Lung (tissue), 12 donors: Measurements from ENCODE around the gene GRIN3B. TPM values are rescaled to one million over a fixed set of nuclear protein-coding genes. Genes with fewer than 3 reads are reported as not detected.

Experiments used
- ATAC-seq: fragments of 200-7000 bp; cut with Tn5 transposase; one replicate; pipeline ENCODE4 v1.9.1; 2020; ENCODE audit warnings: moderate number of reproducible peaks; ENCODE audit not compliant: insufficient read depth, low FRiP score
- DNase-seq, 3 donors: peaks; one replicate each; pipeline ENCODE4 v3.0.0-alpha.2; 2013 to 2017
- H3K27ac ChIP-seq, 2 donors: one replicate each; pipeline ENCODE4 v1.5.1; 2013; ENCODE audit warnings: mild to moderate bottlenecking in 2 of 2, moderate library complexity in 2 of 2, control low read depth in 1 of 2, inconsistent platforms in 1 of 2, low read depth in 1 of 2, low read length in 1 of 2
- H3K27me3 ChIP-seq, 3 donors: one replicate each; pipeline ENCODE4 v1.5.1; 2013; ENCODE audit warnings: low read length in 2 of 3; ENCODE audit not compliant: control insufficient read depth in 3 of 3, insufficient read depth in 3 of 3
- H3K36me3 ChIP-seq, 4 donors: one replicate each; pipeline ENCODE4 v1.5.1; 2013; ENCODE audit warnings: low read length in 4 of 4, mild to moderate bottlenecking in 1 of 4, moderate library complexity in 1 of 4; ENCODE audit not compliant: control insufficient read depth in 4 of 4, insufficient read depth in 4 of 4
- H3K4me1 ChIP-seq, 5 donors: one replicate each; pipeline ENCODE4 v1.5.1; 2013; ENCODE audit warnings: low read length in 5 of 5, mild to moderate bottlenecking in 2 of 5, moderate library complexity in 1 of 5; ENCODE audit not compliant: control insufficient read depth in 5 of 5, insufficient read depth in 5 of 5
- H3K4me3 ChIP-seq: one replicate; pipeline ENCODE4 v1.5.1; 2013; ENCODE audit warnings: mild to moderate bottlenecking, control low read depth, moderate library complexity
- H3K9ac ChIP-seq, 2 donors: one replicate each; pipeline ENCODE4 v1.5.1; 2013; ENCODE audit warnings: low read length in 2 of 2, control low read depth in 1 of 2; ENCODE audit not compliant: insufficient read depth in 1 of 2
- H3K9me3 ChIP-seq, 4 donors: one replicate each; pipeline ENCODE4 v1.5.1; 2013; ENCODE audit warnings: low read length in 3 of 4, mild to moderate bottlenecking in 1 of 4, moderate library complexity in 1 of 4; ENCODE audit not compliant: control insufficient read depth in 4 of 4, insufficient read depth in 3 of 4
- WGBS, 2 donors: extraction: QIAGEN DNeasy Blood & Tissue Kit; methylation state at CpG; one replicate each; pipeline ENCODE4 v1.1.7; 2013; 5-methylcytosine and 5-hydroxymethylcytosine counted together
- polyA plus RNA-seq, 2 donors: library from polyadenylated mRNA; stranded (reverse); fragments of 200-250 nt; gene quantifications; one replicate each; pipeline ENCODE4 v1.2.1, GENCODE V29; 2013
- total RNA-seq, 2 donors: library from RNA; depleted of rRNA in 1 of 2; stranded (reverse); fragments of >200 nt in 1 of 2; gene quantifications; one replicate each; pipeline ENCODE4 v1.2.1, GENCODE V29; 2014 to 2021
- TF ChIP-seq, protein P1 (sequence below): IDR thresholded peaks from 2 replicates; pipeline ENCODE4 v1.5.1; 2012; ENCODE audit warnings: mild to moderate bottlenecking; ENCODE audit errors: control extremely low read depth, extremely low read depth
- donor health status: control.
- donor health status: control.
- donor health status: Bipolar disorder and iron deficiency.
- donor health status: healthy.
- donor health status: DM: yes; HTN: yes; CAD: no.

The GRIN3B gene
- total and polyA plus RNA-seq, 4 donors, result 1.3 to 11.6 (median 2.4) TPM

GRCh38 chr19:1046836-1047695, 46.8 kb downstream of the GRIN3B start:
- no peaks in the 10 kb centered on the region for H3K9me3 ChIP-seq
- no peak overlapping the region for H3K9ac ChIP-seq
- WGBS, 2 donors, result 84 to 89% methylated on average over 75 to 77 of the region's 77 CpGs
- H3K4me3 ChIP-seq, result no peak overlapping the region
- no peak for DNase-seq
- peaks cover 0 to 11% (median 0%) of the 10 kb centered on the region in 5 donors for H3K4me1 ChIP-seq
- no peak for ATAC-seq
- TF ChIP-seq, protein P1, sequence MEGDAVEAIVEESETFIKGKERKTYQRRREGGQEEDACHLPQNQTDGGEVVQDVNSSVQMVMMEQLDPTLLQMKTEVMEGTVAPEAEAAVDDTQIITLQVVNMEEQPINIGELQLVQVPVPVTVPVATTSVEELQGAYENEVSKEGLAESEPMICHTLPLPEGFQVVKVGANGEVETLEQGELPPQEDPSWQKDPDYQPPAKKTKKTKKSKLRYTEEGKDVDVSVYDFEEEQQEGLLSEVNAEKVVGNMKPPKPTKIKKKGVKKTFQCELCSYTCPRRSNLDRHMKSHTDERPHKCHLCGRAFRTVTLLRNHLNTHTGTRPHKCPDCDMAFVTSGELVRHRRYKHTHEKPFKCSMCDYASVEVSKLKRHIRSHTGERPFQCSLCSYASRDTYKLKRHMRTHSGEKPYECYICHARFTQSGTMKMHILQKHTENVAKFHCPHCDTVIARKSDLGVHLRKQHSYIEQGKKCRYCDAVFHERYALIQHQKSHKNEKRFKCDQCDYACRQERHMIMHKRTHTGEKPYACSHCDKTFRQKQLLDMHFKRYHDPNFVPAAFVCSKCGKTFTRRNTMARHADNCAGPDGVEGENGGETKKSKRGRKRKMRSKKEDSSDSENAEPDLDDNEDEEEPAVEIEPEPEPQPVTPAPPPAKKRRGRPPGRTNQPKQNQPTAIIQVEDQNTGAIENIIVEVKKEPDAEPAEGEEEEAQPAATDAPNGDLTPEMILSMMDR, result no peak
- H3K36me3 ChIP-seq, result peaks cover 0 to 10% (median 0%) of the 10 kb centered on the region in 4 donors
- no peaks in the 10 kb centered on the region for H3K27me3 ChIP-seq
- H3K27ac ChIP-seq, result no peak overlapping the region

DNA sequence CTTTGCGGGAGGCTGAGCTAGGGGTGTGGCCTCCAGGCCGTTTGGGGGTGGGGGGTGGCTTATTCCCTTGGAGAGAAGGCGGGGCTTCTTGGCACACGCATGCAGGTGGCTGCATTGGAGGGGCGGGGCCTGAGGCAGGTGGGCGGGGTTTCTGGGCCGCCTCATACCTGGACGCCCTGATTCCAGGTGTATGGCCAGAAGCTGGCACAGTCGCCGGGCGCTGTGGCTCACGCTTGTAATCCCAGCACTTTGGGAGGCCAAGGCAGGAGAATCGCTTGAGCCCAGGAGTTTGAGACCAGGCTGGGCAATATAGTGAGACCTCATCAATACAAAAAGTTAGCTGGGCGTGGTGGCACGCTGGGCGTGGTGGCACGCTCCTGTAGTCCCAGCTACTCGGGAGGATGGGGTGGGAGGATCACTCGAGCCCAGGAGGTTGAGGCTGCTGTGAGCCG, 47.5 kb downstream of the GRIN3B start:
- Histone ChIP-seq H3K27me3 (no peaks in the 10 kb centered on the region), H3K4me1 (peaks cover 0 to 6% (median 0%) of the 10 kb centered on the region in 5 donors), H3K4me3 (no peak overlapping the region), H3K9me3 (no peaks in the 10 kb centered on the region), H3K27ac (no peak overlapping the region), H3K9ac (no peak overlapping the region), H3K36me3 (peaks cover 0 to 10% (median 0%) of the 10 kb centered on the region in 4 donors)
- 92 to 96% methylated on average over 20 of the region's 20 CpGs for WGBS, 2 donors
- TF ChIP-seq, protein P1, result no peak
- DNase-seq (no peak), ATAC-seq (no peak)

DNA sequence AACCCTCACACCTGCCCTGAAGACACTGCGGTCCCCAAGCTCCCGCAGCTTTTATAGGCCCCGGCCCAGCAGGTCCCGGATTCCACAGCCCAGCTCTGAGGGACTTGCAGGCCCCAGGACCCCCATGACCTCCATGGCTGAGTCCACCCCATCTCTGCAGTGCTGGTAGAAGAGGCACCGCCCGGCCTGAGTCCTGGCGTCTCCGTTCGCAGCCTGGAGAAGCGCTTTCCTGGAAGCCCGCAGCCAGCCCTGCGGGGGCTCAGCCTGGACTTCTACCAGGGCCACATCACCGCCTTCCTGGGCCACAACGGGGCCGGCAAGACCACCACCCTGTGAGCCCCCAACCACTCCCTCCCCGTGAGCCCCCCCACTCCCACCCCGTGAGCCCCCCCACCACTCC, 48.9 kb downstream of the GRIN3B start:
- DNase-seq, result no peak
- TF ChIP-seq, protein P1, result no peak
- ATAC-seq, result no peak
- Histone ChIP-seq H3K9me3 (no peaks in the 10 kb centered on the region), H3K36me3 (peaks cover 0 to 10% (median 0%) of the 10 kb centered on the region in 4 donors), H3K4me1 (no peaks in the 10 kb centered on the region), H3K4me3 (no peak overlapping the region), H3K27ac (no peak overlapping the region), H3K9ac (no peak overlapping the region), H3K27me3 (no peaks in the 10 kb centered on the region)
- 96 to 97% methylated on average over 16 to 17 of the region's 17 CpGs for WGBS, 2 donors
